Kidney epithelial cell (primary cell): ENCODE results near the gene ADCY2. TPM values are rescaled to one million over a fixed set of nuclear protein-coding genes. Genes with fewer than 3 reads are reported as not detected.

Experiments
- DNase-seq: peaks from one replicate; pipeline ENCODE4 v3.0.0-alpha.2; 2010; ENCODE audit warnings: low read depth
- H3K27me3 ChIP-seq: 2 replicates; pipeline ENCODE4 v1.6.0; 2011; ENCODE audit warnings: low read length; ENCODE audit not compliant: control insufficient read depth, insufficient read depth
- H3K36me3 ChIP-seq: 2 replicates; pipeline ENCODE4 v1.5.1; 2011; ENCODE audit warnings: low read length; ENCODE audit not compliant: control insufficient read depth, insufficient read depth
- H3K4me3 ChIP-seq: 2 replicates; pipeline ENCODE4 v1.5.1; 2011; ENCODE audit warnings: low read depth, mild to moderate bottlenecking, control low read depth, low read length
- total RNA-seq: library from RNA; depleted of rRNA; stranded (reverse); fragments of >200 nt; gene quantifications from 2 replicates; pipeline ENCODE4 v1.2.3, GENCODE V29; 2015
- TF ChIP-seq, protein P1 (sequence below): IDR thresholded peaks from 2 replicates; pipeline ENCODE4 v1.5.1; 2011; ENCODE audit warnings: mild to moderate bottlenecking, moderate library complexity, low read length, control low read depth, inconsistent platforms; ENCODE audit not compliant: insufficient read depth, poor library complexity, severe bottlenecking

Gene ADCY2
- total RNA-seq, 1 donor from 2014 or later: 0.25 TPM

DNA sequence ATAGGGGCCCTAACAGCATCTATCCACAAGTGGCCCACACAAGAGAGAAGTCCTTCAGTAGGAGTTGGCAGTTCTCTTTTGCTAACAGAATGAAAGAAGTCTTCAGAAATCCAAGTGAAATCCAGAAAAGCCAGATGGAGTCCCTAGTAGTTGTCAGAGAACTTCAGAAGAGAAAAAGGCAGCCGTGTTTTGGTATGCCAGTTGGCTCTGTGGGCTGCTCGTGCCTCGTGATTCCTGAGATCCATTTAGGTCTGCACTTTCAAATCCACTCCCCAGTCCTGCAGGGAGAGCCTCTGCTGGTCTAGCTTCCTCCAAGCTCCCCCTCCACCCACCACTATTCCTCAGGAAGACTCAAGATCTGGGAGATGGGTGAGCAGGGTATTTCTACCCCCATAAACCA lies 386.0 kb downstream of the ADCY2 start:
- TF ChIP-seq, protein P1, sequence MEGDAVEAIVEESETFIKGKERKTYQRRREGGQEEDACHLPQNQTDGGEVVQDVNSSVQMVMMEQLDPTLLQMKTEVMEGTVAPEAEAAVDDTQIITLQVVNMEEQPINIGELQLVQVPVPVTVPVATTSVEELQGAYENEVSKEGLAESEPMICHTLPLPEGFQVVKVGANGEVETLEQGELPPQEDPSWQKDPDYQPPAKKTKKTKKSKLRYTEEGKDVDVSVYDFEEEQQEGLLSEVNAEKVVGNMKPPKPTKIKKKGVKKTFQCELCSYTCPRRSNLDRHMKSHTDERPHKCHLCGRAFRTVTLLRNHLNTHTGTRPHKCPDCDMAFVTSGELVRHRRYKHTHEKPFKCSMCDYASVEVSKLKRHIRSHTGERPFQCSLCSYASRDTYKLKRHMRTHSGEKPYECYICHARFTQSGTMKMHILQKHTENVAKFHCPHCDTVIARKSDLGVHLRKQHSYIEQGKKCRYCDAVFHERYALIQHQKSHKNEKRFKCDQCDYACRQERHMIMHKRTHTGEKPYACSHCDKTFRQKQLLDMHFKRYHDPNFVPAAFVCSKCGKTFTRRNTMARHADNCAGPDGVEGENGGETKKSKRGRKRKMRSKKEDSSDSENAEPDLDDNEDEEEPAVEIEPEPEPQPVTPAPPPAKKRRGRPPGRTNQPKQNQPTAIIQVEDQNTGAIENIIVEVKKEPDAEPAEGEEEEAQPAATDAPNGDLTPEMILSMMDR: no peak
- H3K27me3 ChIP-seq: no peaks in the 10 kb centered on the region

GRCh38 chr5:7784683-7785380 lies 388.9 kb downstream of the ADCY2 start:
- H3K36me3 ChIP-seq: no peaks in the 10 kb centered on the region
- H3K4me3 ChIP-seq: no peak overlapping the region
- DNase-seq: no peak
- no peaks in the 10 kb centered on the region for H3K27me3 ChIP-seq
- TF ChIP-seq, protein P1: no peak

More for the DNA sequence above, 386.0 kb downstream of the ADCY2 start:
- Histone ChIP-seq H3K4me3 (no peak overlapping the region), H3K36me3 (no peaks in the 10 kb centered on the region)
- no peak for DNase-seq

DNA sequence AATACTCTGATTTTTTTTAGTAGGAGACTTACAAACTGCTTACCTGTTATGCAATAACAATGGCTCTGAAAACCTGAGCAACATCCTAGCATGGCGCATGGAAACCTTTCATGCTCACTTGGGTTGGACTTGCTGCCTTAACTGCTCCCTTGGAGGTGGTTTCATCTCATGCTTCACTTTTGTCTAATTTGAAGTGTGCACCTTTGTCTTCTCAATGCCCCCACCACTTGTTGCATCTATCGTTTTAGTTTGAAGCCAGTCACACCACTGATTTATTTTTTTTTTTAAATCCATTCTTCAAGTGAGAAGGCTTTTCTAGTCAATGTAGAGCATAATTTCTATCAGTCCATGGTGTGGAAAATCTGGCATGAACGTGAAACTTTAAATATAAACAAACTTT lies 391.8 kb downstream of the ADCY2 start:
- Histone ChIP-seq H3K36me3 (no peaks in the 10 kb centered on the region), H3K4me3 (no peak overlapping the region), H3K27me3 (no peaks in the 10 kb centered on the region)
- no peak for DNase-seq
- TF ChIP-seq, protein P1: no peak

DNA sequence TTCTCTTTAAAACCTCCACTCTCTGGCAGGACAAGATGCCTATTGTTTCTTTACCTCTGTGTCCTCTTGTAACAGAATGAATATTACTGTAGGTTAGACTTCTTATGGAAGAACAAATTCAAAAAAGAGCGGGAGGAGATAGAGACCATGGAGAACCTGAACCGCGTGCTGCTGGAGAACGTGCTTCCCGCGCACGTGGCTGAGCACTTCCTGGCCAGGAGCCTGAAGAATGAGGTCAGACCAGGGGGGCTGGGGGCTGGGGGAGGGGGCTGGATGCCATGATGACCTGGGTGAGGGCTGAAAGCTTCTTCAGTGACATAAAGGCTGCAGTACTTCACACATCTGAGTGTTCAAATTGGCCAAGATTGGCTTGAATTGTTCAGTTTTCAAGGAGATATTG lies 393.6 kb downstream of the ADCY2 start:
- TF ChIP-seq, protein P1: no peak
- H3K27me3 ChIP-seq: no peaks in the 10 kb centered on the region
- no peak overlapping the region for H3K4me3 ChIP-seq
- H3K36me3 ChIP-seq: no peaks in the 10 kb centered on the region
- DNase-seq: no peak

DNA sequence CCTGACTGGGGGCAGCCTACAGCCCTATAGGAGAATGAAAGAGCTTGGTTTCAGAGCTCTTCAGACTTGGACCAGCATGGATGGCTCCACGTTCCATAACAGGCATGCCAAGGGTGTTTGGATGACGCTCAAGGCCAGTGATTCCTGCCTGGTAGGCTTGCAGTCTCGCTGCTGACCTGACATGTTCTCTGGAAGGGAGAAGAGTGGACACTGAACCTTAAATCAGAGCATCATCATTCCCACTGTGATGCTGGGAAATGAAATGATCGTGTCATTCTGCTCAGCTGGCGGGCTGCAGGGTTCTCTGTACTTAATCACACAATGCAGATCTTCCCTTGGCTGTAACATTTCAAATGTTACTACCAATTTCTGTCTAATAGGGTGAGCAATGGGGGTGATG lies 398.0 kb downstream of the ADCY2 start:
- no peaks in the 10 kb centered on the region for H3K27me3 ChIP-seq
- TF ChIP-seq, protein P1: no peak
- no peaks in the 10 kb centered on the region for H3K36me3 ChIP-seq
- no peak for DNase-seq
- no peak overlapping the region for H3K4me3 ChIP-seq

- TF ChIP-seq, protein P1: no peak
- no peak for DNase-seq
Measured at GRCh38 chr5:7794311-7794710, 398.4 kb downstream of the ADCY2 start.

More at GRCh38 chr5:7794311-7794710, 398.4 kb downstream of the ADCY2 start:
- Histone ChIP-seq H3K4me3 (no peak overlapping the region), H3K36me3 (no peaks in the 10 kb centered on the region), H3K27me3 (no peaks in the 10 kb centered on the region)
